ENCODE measurements around the gene PDE3A. TPM values are rescaled to one million over a fixed set of nuclear protein-coding genes. Genes with fewer than 3 reads are reported as not detected.

The PDE3A gene
- total and polyA plus RNA-seq, 8 donors = 4.9 to 16.5 (median 12.6) TPM

DNA sequence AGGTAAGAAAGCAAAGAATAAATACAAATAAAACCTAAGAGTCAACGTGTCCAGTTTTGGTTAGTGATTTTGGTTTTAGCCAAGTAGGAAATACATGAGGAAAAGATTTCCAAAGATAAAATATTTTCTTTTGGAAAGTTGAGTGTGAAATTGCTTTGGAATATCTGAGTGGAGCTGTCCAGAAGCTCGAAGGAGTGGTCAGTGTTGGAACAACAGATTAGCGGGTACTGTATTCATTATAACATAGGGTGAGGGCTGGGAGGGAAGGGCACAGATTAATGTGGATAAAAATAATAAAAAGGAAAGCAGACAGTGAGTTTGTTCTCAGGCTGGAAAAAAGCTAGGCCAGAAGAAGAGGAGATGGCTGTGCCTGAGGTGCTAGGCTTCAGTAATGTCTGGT lies 225.3 kb downstream of the PDE3A start:
- TF ChIP-seq CTCF (IDR thresholded peaks at IDR 0.05) = no peak
- no peak for ATAC-seq
- no peak for DNase-seq
- WGBS, 2 donors = 59 to 68% methylated on average over 3 of the region's 3 CpGs
- no peak for FAIRE-seq
- Histone ChIP-seq H3K9me3 (no peaks in the 10 kb centered on the region), H3K4me1 (no peaks in the 10 kb centered on the region), H3K4me3 (no peak overlapping the region), H3K27me3 (no peaks in the 10 kb centered on the region), H3K36me3 (no peaks in the 10 kb centered on the region), H3K27ac (no peak overlapping the region)
- intact Hi-C loops (cut with DNase I) = no loop called here

GRCh38 chr12:20596061-20596460 lies 227.7 kb downstream of the PDE3A start:
- 0% methylated on average over 1 of the region's 1 CpG for WGBS, 2 donors
- DNase-seq (no peak), FAIRE-seq (no peak), ATAC-seq (peak in 1 of 4 donors; percentile 35)
- intact Hi-C loops (cut with DNase I) = no loop called here
- TF ChIP-seq CTCF (IDR thresholded peaks at IDR 0.05) = no peak
- H3K27me3 ChIP-seq = no peaks in the 10 kb centered on the region
- no peak overlapping the region for H3K27ac ChIP-seq
- H3K9me3 ChIP-seq = no peaks in the 10 kb centered on the region
- H3K4me1 ChIP-seq = no peaks in the 10 kb centered on the region
- H3K36me3 ChIP-seq = no peaks in the 10 kb centered on the region
- H3K4me3 ChIP-seq = no peak overlapping the region

- intact Hi-C loops (cut with DNase I) = loop anchor here in 1 of 3 donors (10.0 kb wide), 1 partner anchor 685 kb away; no protein-coding TSS in a partner anchor
- ATAC-seq = no peak
- Histone ChIP-seq H3K36me3 (no peaks in the 10 kb centered on the region), H3K4me1 (peaks cover 0 to 4% (median 0%) of the 10 kb centered on the region in 3 donors), H3K27me3 (no peaks in the 10 kb centered on the region), H3K27ac (no peak overlapping the region), H3K9me3 (no peaks in the 10 kb centered on the region), H3K4me3 (no peak overlapping the region)
- no peak for DNase-seq
- FAIRE-seq = no peak
- TF ChIP-seq CTCF (IDR thresholded peaks at IDR 0.05) = no peak
Measured at GRCh38 chr12:20599757-20600156, 231.4 kb downstream of the PDE3A start.

DNA sequence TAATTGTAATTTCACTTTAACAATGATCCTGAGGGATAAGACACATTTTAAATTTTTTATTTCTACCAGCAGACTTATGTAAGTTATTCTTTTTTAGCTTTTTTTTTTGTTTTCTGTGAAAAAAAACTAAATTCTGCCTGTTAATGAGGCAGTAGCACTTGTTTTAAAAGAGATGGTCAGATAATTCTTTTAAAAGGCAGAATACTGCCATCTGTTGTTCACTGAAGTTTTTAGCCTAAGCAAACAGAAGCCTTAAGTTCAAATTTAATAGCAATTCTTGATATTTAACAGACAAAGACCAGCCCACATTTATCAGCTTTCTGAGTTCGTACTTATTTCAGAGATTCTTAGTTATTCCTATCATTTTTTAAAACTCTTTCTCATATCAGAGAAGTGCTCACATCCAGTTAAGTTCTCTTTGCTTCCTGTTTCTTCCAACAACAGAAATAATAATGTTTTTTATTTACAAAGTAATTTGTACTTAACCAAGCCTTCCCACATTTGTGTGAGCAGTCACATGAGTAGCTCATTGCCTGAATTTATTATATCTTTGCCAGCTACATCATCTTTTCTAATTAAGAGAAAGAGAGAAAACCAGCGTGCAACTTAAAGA lies 233.4 kb downstream of the PDE3A start:
- H3K36me3 ChIP-seq = no peaks in the 10 kb centered on the region
- TF ChIP-seq CTCF (IDR thresholded peaks at IDR 0.05) = peak in 2 of 4 donors; percentile 15 to 32
- no peak overlapping the region for H3K4me3 ChIP-seq
- no peak for DNase-seq
- H3K4me1 ChIP-seq = peaks cover 0 to 4% (median 0%) of the 10 kb centered on the region in 3 donors
- WGBS, 2 donors = 33 to 34% methylated on average over 2 of the region's 2 CpGs
- intact Hi-C loops (cut with DNase I) = loop anchor here in 1 of 3 donors (10.0 kb wide), 1 partner anchor 687 kb away; no protein-coding TSS in a partner anchor
- ATAC-seq = peak in 3 of 4 donors; percentile 53 to 68 (median 63)
- peak overlapping the region in 1 of 4 donors; percentile 53 for H3K27ac ChIP-seq
- no peaks in the 10 kb centered on the region for H3K27me3 ChIP-seq
- peak; percentile 95 for FAIRE-seq
- H3K9me3 ChIP-seq = no peaks in the 10 kb centered on the region

Data from pancreas (tissue), 10 donors.